ENCODE data around the gene ZNF460.

DNA sequence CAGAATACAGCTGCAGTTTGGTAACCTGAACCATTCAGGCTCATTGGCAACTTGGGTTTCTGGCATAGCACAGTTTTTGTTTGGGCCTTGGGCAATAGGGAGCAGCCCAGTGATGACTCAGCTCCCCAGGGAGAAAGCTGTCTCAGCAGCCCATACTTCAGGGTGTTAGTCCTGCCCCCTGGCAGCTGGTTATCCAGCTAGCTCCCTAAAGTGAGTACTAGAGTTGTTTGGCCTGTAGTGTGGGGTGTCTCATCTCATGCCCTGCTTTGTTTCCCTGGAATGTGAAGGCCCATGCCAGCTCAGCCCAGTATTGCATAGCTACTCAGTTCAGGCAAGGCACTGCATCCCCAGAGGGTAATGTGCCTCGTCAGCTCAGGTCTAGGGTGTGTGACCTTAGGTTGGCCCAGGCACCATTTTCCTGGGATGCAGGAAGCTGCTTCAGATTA lies 21.8 kb downstream of the ZNF460 start:
- no peak for TF ChIP-seq POLR2AphosphoS5 (IDR thresholded peaks at IDR 0.05; ENCODE audit: low read depth, low read length)
- TF ChIP-seq, protein P1, sequence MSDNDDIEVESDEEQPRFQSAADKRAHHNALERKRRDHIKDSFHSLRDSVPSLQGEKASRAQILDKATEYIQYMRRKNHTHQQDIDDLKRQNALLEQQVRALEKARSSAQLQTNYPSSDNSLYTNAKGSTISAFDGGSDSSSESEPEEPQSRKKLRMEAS (IDR thresholded peaks at IDR 0.05; ENCODE audit: low read depth) = no peak
- TF ChIP-seq, protein P2, sequence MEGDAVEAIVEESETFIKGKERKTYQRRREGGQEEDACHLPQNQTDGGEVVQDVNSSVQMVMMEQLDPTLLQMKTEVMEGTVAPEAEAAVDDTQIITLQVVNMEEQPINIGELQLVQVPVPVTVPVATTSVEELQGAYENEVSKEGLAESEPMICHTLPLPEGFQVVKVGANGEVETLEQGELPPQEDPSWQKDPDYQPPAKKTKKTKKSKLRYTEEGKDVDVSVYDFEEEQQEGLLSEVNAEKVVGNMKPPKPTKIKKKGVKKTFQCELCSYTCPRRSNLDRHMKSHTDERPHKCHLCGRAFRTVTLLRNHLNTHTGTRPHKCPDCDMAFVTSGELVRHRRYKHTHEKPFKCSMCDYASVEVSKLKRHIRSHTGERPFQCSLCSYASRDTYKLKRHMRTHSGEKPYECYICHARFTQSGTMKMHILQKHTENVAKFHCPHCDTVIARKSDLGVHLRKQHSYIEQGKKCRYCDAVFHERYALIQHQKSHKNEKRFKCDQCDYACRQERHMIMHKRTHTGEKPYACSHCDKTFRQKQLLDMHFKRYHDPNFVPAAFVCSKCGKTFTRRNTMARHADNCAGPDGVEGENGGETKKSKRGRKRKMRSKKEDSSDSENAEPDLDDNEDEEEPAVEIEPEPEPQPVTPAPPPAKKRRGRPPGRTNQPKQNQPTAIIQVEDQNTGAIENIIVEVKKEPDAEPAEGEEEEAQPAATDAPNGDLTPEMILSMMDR (IDR thresholded peaks at IDR 0.05) = no peak
- no peak for TF ChIP-seq RFX5 (IDR thresholded peaks at IDR 0.05; ENCODE audit: low read length)
- no peak for TF ChIP-seq GABPA (IDR thresholded peaks at IDR 0.05; ENCODE audit: low read depth)
- no peak for TF ChIP-seq MXI1 (IDR thresholded peaks at IDR 0.05; ENCODE audit: low read depth, low read length)
- TF ChIP-seq, protein P3, sequence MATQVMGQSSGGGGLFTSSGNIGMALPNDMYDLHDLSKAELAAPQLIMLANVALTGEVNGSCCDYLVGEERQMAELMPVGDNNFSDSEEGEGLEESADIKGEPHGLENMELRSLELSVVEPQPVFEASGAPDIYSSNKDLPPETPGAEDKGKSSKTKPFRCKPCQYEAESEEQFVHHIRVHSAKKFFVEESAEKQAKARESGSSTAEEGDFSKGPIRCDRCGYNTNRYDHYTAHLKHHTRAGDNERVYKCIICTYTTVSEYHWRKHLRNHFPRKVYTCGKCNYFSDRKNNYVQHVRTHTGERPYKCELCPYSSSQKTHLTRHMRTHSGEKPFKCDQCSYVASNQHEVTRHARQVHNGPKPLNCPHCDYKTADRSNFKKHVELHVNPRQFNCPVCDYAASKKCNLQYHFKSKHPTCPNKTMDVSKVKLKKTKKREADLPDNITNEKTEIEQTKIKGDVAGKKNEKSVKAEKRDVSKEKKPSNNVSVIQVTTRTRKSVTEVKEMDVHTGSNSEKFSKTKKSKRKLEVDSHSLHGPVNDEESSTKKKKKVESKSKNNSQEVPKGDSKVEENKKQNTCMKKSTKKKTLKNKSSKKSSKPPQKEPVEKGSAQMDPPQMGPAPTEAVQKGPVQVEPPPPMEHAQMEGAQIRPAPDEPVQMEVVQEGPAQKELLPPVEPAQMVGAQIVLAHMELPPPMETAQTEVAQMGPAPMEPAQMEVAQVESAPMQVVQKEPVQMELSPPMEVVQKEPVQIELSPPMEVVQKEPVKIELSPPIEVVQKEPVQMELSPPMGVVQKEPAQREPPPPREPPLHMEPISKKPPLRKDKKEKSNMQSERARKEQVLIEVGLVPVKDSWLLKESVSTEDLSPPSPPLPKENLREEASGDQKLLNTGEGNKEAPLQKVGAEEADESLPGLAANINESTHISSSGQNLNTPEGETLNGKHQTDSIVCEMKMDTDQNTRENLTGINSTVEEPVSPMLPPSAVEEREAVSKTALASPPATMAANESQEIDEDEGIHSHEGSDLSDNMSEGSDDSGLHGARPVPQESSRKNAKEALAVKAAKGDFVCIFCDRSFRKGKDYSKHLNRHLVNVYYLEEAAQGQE (IDR thresholded peaks at IDR 0.05; ENCODE audit: low read depth, low read length) = no peak
- no peak; the same call in 1 of the 2 replicates for TF ChIP-seq JUND (IDR thresholded peaks at IDR 0.05)
- no peak for TF ChIP-seq YY1 (IDR thresholded peaks at IDR 0.05; ENCODE audit: low read depth)
- no peak for TF ChIP-seq EZH2phosphoT487 (IDR thresholded peaks at IDR 0.05; ENCODE audit: borderline replicate concordance, low read depth)

Data from SK-N-SH (cell line).